WTC11 (cell line): Measurements from ENCODE around the gene USP34.

Experiments used
- CREM ChIP-seq: sonication (generic); formaldehyde crosslinking; IDR thresholded peaks from 2 replicates; pipeline ENCODE4 v1.8.1; 2022; ENCODE audit warnings: mild to moderate bottlenecking, missing genetic modification reagents, moderate library complexity
- CTCF ChIP-seq: fragments of 200-600 bp; IDR thresholded peaks from 2 replicates; pipeline ENCODE4 v1.8.0; 2022; ENCODE audit warnings: antibody characterized with exemption
- E2F4 ChIP-seq: sonication (generic); formaldehyde crosslinking; IDR thresholded peaks from 2 replicates; pipeline ENCODE4 v1.8.1; 2022; ENCODE audit warnings: low read depth, mild to moderate bottlenecking, moderate library complexity, missing genetic modification reagents, borderline replicate concordance
- NFYB ChIP-seq: sonication (generic); formaldehyde crosslinking; conservative IDR thresholded peaks from 2 replicates; pipeline ENCODE4 v1.8.0; 2022; ENCODE audit warnings: low read depth, missing genetic modification reagents
- PREB ChIP-seq: sonication (generic); formaldehyde crosslinking; IDR thresholded peaks from 2 replicates; pipeline ENCODE4 v1.8.1; 2022; ENCODE audit warnings: mild to moderate bottlenecking, missing genetic modification reagents, moderate library complexity, borderline replicate concordance
- ZBTB43 ChIP-seq: sonication (generic); formaldehyde crosslinking; IDR thresholded peaks from 2 replicates; pipeline ENCODE4 v1.8.1; 2023; ENCODE audit warnings: mild to moderate bottlenecking, missing genetic modification reagents

- no peak for TF ChIP-seq CTCF
- TF ChIP-seq PREB = no peak
- no peak for TF ChIP-seq ZBTB43
- no peak for TF ChIP-seq NFYB (CRISPR knock-in tag)
- TF ChIP-seq E2F4 (CRISPR knock-in tag) = no peak
- TF ChIP-seq CREM (CRISPR knock-in tag) = no peak
These were observed 55.6 kb downstream of the USP34 start for GRCh38 chr2:61415265-61415664.
